ENCODE results near the gene ABCC1.
"Not testable (repeated sequence)": the region's sequence is repeated elsewhere in the genome, so short reads cannot be mapped to it uniquely, and the experiment has no call there.

Gene ABCC1

GRCh38 chr16:16150117-16150877 lies 200.9 kb downstream of the ABCC1 start:
- TF ChIP-seq CTCF (IDR thresholded peaks at IDR 0.05; ENCODE audit: control insufficient read depth, extremely low read depth, insufficient read depth), result no peak
- no peak for DNase-seq (ENCODE audit: low read depth)

GRCh38 chr16:16150878-16151152 lies 201.4 kb downstream of the ABCC1 start:
- no peak for DNase-seq (ENCODE audit: low read depth)
- no peak for TF ChIP-seq CTCF (IDR thresholded peaks at IDR 0.05; ENCODE audit: control insufficient read depth, extremely low read depth, insufficient read depth)
- H3K4me3 ChIP-seq (ENCODE audit: low read depth, low read length), result no peak overlapping the region

More at GRCh38 chr16:16150117-16150877, 200.9 kb downstream of the ABCC1 start:
- H3K4me3 ChIP-seq (ENCODE audit: low read depth, low read length), result no peak overlapping the region

GRCh38 chr16:16151315-16151714 lies 201.9 kb downstream of the ABCC1 start:
- H3K4me3 ChIP-seq (ENCODE audit: low read depth, low read length), result no peak overlapping the region
- no peak for DNase-seq (ENCODE audit: low read depth)
- TF ChIP-seq CTCF (IDR thresholded peaks at IDR 0.05; ENCODE audit: control insufficient read depth, extremely low read depth, insufficient read depth), result no peak

DNA sequence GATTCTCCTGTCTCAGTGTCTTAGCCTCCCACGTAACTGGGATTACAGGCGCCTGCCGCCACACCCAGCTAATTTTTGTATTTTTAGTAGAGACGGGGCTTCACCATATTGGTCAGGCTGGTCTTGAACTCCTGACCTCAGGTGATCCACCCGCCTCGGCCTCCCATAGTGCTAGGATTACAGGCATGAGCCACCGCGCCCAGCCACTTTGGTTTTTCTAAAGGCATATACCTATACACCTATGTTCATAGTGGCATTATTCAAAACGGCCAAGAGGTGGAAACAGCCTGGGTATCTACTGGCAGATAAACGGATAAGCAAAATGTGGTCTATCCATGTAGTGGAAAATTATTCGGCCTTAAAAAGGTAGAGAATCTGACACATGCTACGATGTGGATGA lies 203.6 kb downstream of the ABCC1 start:
- DNase-seq (ENCODE audit: low read depth), result not testable (repeated sequence)

DNA sequence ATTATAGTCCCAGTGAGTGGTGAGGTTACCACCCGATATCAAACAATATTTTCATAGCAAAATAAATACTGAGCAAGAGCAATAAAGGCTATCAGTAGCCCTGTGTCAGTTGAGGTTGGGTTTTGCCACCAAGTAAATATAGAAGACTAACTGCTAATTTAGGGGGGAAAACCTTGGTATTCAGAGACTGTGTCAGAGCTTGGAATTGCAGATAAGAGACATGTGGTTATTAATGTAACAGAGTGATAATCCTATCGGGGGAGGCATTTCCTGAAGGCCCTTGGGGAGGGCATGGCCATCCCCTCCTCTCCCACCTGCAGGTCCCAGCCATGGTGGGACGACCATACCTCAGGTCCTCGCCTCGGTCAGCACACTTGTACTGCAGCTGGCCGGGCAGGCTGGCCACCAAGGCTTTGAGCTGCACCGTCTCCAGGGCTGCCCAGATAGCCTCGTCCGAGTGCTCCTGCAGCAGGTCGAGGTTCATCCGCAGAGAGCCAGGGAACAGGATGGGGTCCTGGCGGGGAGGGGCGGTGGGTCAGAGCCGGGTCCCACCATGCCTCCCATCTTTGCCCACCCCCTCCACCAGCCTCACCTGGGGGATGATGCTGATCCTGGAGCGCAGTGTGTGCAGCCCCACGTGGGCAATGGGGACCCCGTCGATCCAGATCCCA lies 205.0 kb downstream of the ABCC1 start:
- DNase-seq (ENCODE audit: low read depth), result no peak
- TF ChIP-seq CTCF (IDR thresholded peaks at IDR 0.05; ENCODE audit: control insufficient read depth, extremely low read depth, insufficient read depth), result no peak
- H3K4me3 ChIP-seq (ENCODE audit: low read depth, low read length), result no peak overlapping the region

More for the DNA sequence above, 203.6 kb downstream of the ABCC1 start:
- H3K4me3 ChIP-seq (ENCODE audit: low read depth, low read length), result not testable (repeated sequence)

GRCh38 chr16:16155234-16155633 lies 205.8 kb downstream of the ABCC1 start:
- no peak for TF ChIP-seq CTCF (IDR thresholded peaks at IDR 0.05; ENCODE audit: control insufficient read depth, extremely low read depth, insufficient read depth)
- no peak overlapping the region for H3K4me3 ChIP-seq (ENCODE audit: low read depth, low read length)
- DNase-seq (ENCODE audit: low read depth), result no peak

GRCh38 chr16:16157166-16157565 lies 207.8 kb downstream of the ABCC1 start:
- TF ChIP-seq CTCF (IDR thresholded peaks at IDR 0.05; ENCODE audit: control insufficient read depth, extremely low read depth, insufficient read depth), result no peak
- H3K4me3 ChIP-seq (ENCODE audit: low read depth, low read length), result no peak overlapping the region
- no peak for DNase-seq (ENCODE audit: low read depth)
